ENCODE data around the gene OR13D1. TPM values are rescaled to one million over a fixed set of nuclear protein-coding genes. Genes with fewer than 3 reads are reported as not detected.

OR13D1 gene, protein sequence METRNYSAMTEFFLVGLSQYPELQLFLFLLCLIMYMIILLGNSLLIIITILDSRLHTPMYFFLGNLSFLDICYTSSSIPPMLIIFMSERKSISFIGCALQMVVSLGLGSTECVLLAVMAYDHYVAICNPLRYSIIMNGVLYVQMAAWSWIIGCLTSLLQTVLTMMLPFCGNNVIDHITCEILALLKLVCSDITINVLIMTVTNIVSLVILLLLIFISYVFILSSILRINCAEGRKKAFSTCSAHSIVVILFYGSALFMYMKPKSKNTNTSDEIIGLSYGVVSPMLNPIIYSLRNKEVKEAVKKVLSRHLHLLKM
- total RNA-seq (2011; cell fraction: chromatin; rRNA removed; ENCODE audit: low replicate concordance) = not detected in 2 replicates
- total RNA-seq (2011; cell fraction: nucleolus; rRNA removed) = not detected in 2 replicates
- not detected in 2 replicates for total RNA-seq (2011; cell fraction: nucleoplasm; rRNA removed)
- not detected in 2 replicates for total RNA-seq (2014; rRNA removed)
- not detected in 2 replicates for total RNA-seq (2014; rRNA removed; fragmentation: Illumina TruSeq; extraction: Trizol)
- total RNA-seq (2015; rRNA removed; fragmentation: Illumina TruSeq; extraction: Trizol) = not detected in 2 replicates
- not detected in 2 replicates for total RNA-seq (2021)
- polyA plus RNA-seq (2011; rRNA removed) = not detected in 2 replicates
- not detected in 2 replicates for polyA plus RNA-seq (2011; cell fraction: cytosol; rRNA removed)
- not detected in 2 replicates for polyA plus RNA-seq (2011; cell fraction: nucleus; rRNA removed)
- 0.11 TPM in 1 of 2 replicates, not detected in the other for polyA plus RNA-seq (2012)
- polyA plus RNA-seq (2014; fragmentation: Illumina TruSeq; extraction: Trizol) = not detected in 2 replicates
- not detected for polyA plus RNA-seq (2014; fragmentation: Nextera tagmentation; extraction: Ambion mirVana)
- polyA plus RNA-seq (2014; rRNA removed) = not detected in 2 replicates
- polyA minus RNA-seq (2011; rRNA and poly(A)+ RNA removed) = not detected in 2 replicates
- not detected in 2 replicates for polyA minus RNA-seq (2011; cell fraction: cytosol; rRNA and poly(A)+ RNA removed)
- not detected in 2 replicates for polyA minus RNA-seq (2011; cell fraction: nucleus; rRNA and poly(A)+ RNA removed)
- not detected for Bru-seq, nascent RNA
- BruChase-seq, experiment 1, labeled RNA remaining after a 2-hour chase = not detected
- BruChase-seq, experiment 2, labeled RNA remaining after a 6-hour chase = not detected
- long read RNA-seq, experiment 1 = 0 reads
- long read RNA-seq, experiment 2 = 0 reads
- long read RNA-seq, experiment 3 = 0 reads

DNA sequence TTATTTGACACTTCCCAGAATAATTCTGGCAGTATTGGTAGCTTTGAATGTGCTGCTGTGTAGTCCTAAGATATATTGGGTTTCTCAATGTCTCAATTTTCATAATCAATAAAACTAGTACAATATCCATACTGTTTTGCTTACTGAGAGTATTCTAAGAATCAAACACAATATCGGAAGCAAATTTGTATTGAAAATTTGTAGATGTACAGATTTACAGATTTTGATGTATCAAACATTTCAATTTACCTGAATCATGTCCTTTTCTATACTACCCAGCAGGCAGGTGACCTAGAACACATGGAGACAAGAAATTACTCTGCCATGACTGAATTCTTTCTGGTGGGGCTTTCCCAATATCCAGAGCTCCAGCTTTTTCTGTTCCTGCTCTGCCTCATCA is at the start of gene OR13D1:
Gene OR13D1, plus strand, starts transcription at position 301 of the 400 bp plus-strand sequence. Its CDS starts 0 bp downstream, at position 301.
- DNase-seq (ENCODE audit: extremely low read depth in 1 of 4, low spot score in 3 of 4) = no peak
- POLR2A ChIA-PET = no interaction called here
- Histone ChIP-seq H3K27me3 (ENCODE audit: control insufficient read depth in 2 of 2, insufficient read depth in 2 of 2, low read length in 2 of 2) (no peaks in the 10 kb centered on the region), H3K9ac (ENCODE audit: insufficient read depth in 1 of 2, low read depth in 2 of 2, low read length in 2 of 2) (no peak within 1 kb of the TSS), H3K79me2 (ENCODE audit: control insufficient read depth, insufficient read depth, low read length) (no peaks in the 10 kb centered on the region), H3K36me3 (ENCODE audit: control insufficient read depth, insufficient read depth, low read length) (no peaks in the 10 kb centered on the region), H3K27ac (ENCODE audit: extremely low read depth, low read depth, low read length) (no peak within 1 kb of the TSS), H2AFZ (ENCODE audit: low read depth, low read length) (no peak within 1 kb of the TSS), H4K20me1 (replicated peaks; ENCODE audit: control insufficient read depth, insufficient read depth, low read length) (no peaks in the 10 kb centered on the region), H3K4me3 (no peak within 1 kb of the TSS), H3K9me3 (replicated peaks; ENCODE audit: control insufficient read depth, insufficient read depth, low read depth, low read length) (no peaks in the 10 kb centered on the region), H3K4me1 (replicated peaks in 1 of 2; ENCODE audit: control insufficient read depth in 2 of 2, insufficient read depth in 2 of 2, low read length in 2 of 2) (no peaks in the 10 kb centered on the region), H3K4me2 (ENCODE audit: insufficient read depth, low read length) (no peak within 1 kb of the TSS), H3K9me1 (ENCODE audit: control insufficient read depth, insufficient read depth, low read length) (no peaks in the 10 kb centered on the region)
- WGBS (ENCODE audit: insufficient coverage, low coverage, missing lambda C conversion rate) = 0% methylated on average over 1 of the region's 1 CpG
- CTCF ChIA-PET (ENCODE audit: low intra/inter-chr PET ratio) = no interaction called here
- intact Hi-C loops (cut with micrococcal nuclease) (no loop called here), in situ Hi-C loops (cut with MboI) (no loop called here)
- TF ChIP-seq DNMT1 (IDR thresholded peaks at IDR 0.05) = no peak
- no peak for TF ChIP-seq ZNF274 (IDR thresholded peaks at IDR 0.05; ENCODE audit: borderline replicate concordance, low read depth, low read length)
- no peak for TF ChIP-seq GTF2A2 (tag; IDR thresholded peaks at IDR 0.05)
- TF ChIP-seq ZNF79 (CRISPR knock-in tag; IDR thresholded peaks at IDR 0.05; ENCODE audit: low read depth) = no peak
- TF ChIP-seq CBX3 (IDR thresholded peaks at IDR 0.05; ENCODE audit: borderline replicate concordance in 1 of 2, low read length in 2 of 2) = no peak
- TF ChIP-seq PURB (CRISPR knock-in tag; IDR thresholded peaks at IDR 0.05; ENCODE audit: low read depth) = no peak
- no peak for FAIRE-seq
- no peak for ATAC-seq
- BruUV-seq (replicated peaks) = no TSS peak
